GM23338 (cell line): ENCODE results near the gene NRXN2. TPM values are rescaled to one million over a fixed set of nuclear protein-coding genes. Genes with fewer than 3 reads are reported as not detected.

Experiments
- ATAC-seq: fragments of 200-7000 bp; cut with Tn5 transposase; 3 replicates; pipeline ENCODE4 v1.9.1; 2020
- DNase-seq: peaks from one replicate; pipeline ENCODE4 v3.0.0-alpha.2; 2015; ENCODE audit warnings: low spot score
- H2AFZ ChIP-seq: fragments of 200-600 bp; sonication (generic); 2 replicates; pipeline ENCODE4 v1.8.0; 2016; ENCODE audit warnings: antibody characterized with exemption, mild to moderate bottlenecking, moderate library complexity
- H3F3A ChIP-seq: fragments of 200-600 bp; sonication (generic); replicated peaks from 2 replicates; pipeline ENCODE4 v1.8.0; 2017; ENCODE audit warnings: antibody characterized with exemption, mixed run types, low read depth
- H3K27ac ChIP-seq: fragments of 200-600 bp; sonication (generic); 2 replicates; pipeline ENCODE4 v1.6.1; 2016; ENCODE audit warnings: low read depth
- H3K27me3 ChIP-seq: fragments of 200-600 bp; sonication (generic); 2 replicates; pipeline ENCODE4 v1.8.0; 2016; ENCODE audit warnings: mild to moderate bottlenecking, mixed run types, moderate library complexity; ENCODE audit not compliant: insufficient read depth
- H3K36me3 ChIP-seq: fragments of 200-600 bp; sonication (generic); 2 replicates; pipeline ENCODE4 v1.8.0; 2016; ENCODE audit warnings: mild to moderate bottlenecking; ENCODE audit not compliant: insufficient read depth
- H3K4me1 ChIP-seq: fragments of 200-600 bp; sonication (generic); 2 replicates; pipeline ENCODE4 v1.8.0; 2016; ENCODE audit warnings: mild to moderate bottlenecking, moderate library complexity; ENCODE audit not compliant: insufficient read depth
- H3K4me2 ChIP-seq: fragments of 200-600 bp; sonication (generic); 2 replicates; pipeline ENCODE4 v1.7.1; 2017; ENCODE audit warnings: mixed run types
- H3K4me3 ChIP-seq: fragments of 200-600 bp; sonication (generic); 2 replicates; pipeline ENCODE4 v1.6.1; 2016; ENCODE audit warnings: mixed run types
- H3K79me2 ChIP-seq: fragments of 200-600 bp; sonication (generic); replicated peaks from 2 replicates; pipeline ENCODE4 v1.8.0; 2017; ENCODE audit warnings: mild to moderate bottlenecking; ENCODE audit not compliant: insufficient read depth
- H3K9me2 ChIP-seq: fragments of 200-600 bp; sonication (generic); 2 replicates; pipeline ENCODE4 v1.8.0; 2017; ENCODE audit not compliant: insufficient read depth
- H4K20me1 ChIP-seq: fragments of 200-600 bp; sonication (generic); replicated peaks from 2 replicates; pipeline ENCODE4 v1.8.0; 2017; ENCODE audit warnings: mild to moderate bottlenecking; ENCODE audit not compliant: insufficient read depth
- H3K27ac Mint-ChIP-seq: 2 replicates; pipeline ENCODE4 v1.8.0; 2020; ENCODE audit warnings: inconsistent platforms, mild to moderate bottlenecking, moderate library complexity, mixed read lengths
- H3K27me3 Mint-ChIP-seq: 3 replicates; pipeline ENCODE4 v1.8.0; 2022; ENCODE audit warnings: low read depth, mild to moderate bottlenecking, moderate library complexity, mixed read lengths, inconsistent platforms; ENCODE audit not compliant: insufficient read depth, poor library complexity
- H3K36me3 Mint-ChIP-seq: 3 replicates; pipeline ENCODE4 v1.8.0; 2021; ENCODE audit warnings: low read depth, mild to moderate bottlenecking, inconsistent platforms, moderate library complexity, mixed read lengths
- H3K4me1 Mint-ChIP-seq: 3 replicates; pipeline ENCODE4 v1.8.0; 2020; ENCODE audit warnings: mild to moderate bottlenecking, inconsistent platforms, mixed read lengths
- H3K4me3 Mint-ChIP-seq: 3 replicates; pipeline ENCODE4 v1.8.0; 2021; ENCODE audit warnings: moderate library complexity, mild to moderate bottlenecking, inconsistent platforms, mixed read lengths
- H3K9me3 Mint-ChIP-seq: 3 replicates; pipeline ENCODE4 v1.8.0; 2020; ENCODE audit warnings: moderate library complexity, mild to moderate bottlenecking, inconsistent platforms, mixed read lengths
- CREB1 ChIP-seq: fragments of 250-450 bp; sonication (Bioruptor Pico); IDR thresholded peaks from 2 replicates; pipeline ENCODE4 v1.5.0; 2020; ENCODE audit warnings: low read depth, mild to moderate bottlenecking, moderate library complexity
- CTCF ChIP-seq, 2 experiments: fragments of 200-600 bp in 1 of 2; sonication (generic) in 1 of 2; conservative IDR thresholded peaks; 2 replicates each; pipeline versions ENCODE4 v1.5.1 to v1.6.1; 2016 to 2017; ENCODE audit warnings: antibody characterized with exemption in 2 of 2, low read depth in 2 of 2, mild to moderate bottlenecking in 2 of 2, moderate library complexity in 1 of 2
- ETS1 ChIP-seq: IDR thresholded peaks from 2 replicates; pipeline ENCODE4 v1.6.1; 2016; ENCODE audit warnings: antibody characterized with exemption
- EZH2 ChIP-seq: fragments of 200-600 bp; sonication (generic); IDR thresholded peaks from one replicate; pipeline ENCODE4 v1.8.0; 2017; ENCODE audit warnings: antibody characterized with exemption, mild to moderate bottlenecking, low read depth; ENCODE audit not compliant: unreplicated experiment
- EZH2phosphoT487 ChIP-seq: fragments of 200-600 bp; sonication (generic); IDR thresholded peaks from one replicate; pipeline ENCODE4 v1.8.1; 2018; ENCODE audit warnings: antibody characterized with exemption; ENCODE audit not compliant: unreplicated experiment
- JUNB ChIP-seq: IDR thresholded peaks from one replicate; pipeline ENCODE4 v1.6.1; 2016; ENCODE audit warnings: antibody characterized with exemption; ENCODE audit not compliant: unreplicated experiment
- NANOG ChIP-seq: IDR thresholded peaks from 2 replicates; pipeline ENCODE4 v1.6.1; 2016; ENCODE audit warnings: antibody characterized with exemption, borderline replicate concordance
- POLR2AphosphoS5 ChIP-seq: IDR thresholded peaks from 2 replicates; pipeline ENCODE4 v1.6.1; 2016; ENCODE audit warnings: antibody characterized with exemption, low read depth
- REST ChIP-seq: IDR thresholded peaks from one replicate; pipeline ENCODE4 v1.6.1; 2018; ENCODE audit warnings: antibody characterized with exemption; ENCODE audit not compliant: unreplicated experiment
- STAT1 ChIP-seq: IDR thresholded peaks from one replicate; pipeline ENCODE4 v1.6.1; 2016; ENCODE audit warnings: antibody characterized with exemption; ENCODE audit not compliant: unreplicated experiment
- ZNF331 ChIP-seq: fragments of 250-450 bp; sonication (Bioruptor Pico); IDR thresholded peaks from 2 replicates; pipeline ENCODE4 v1.5.0; 2020; ENCODE audit warnings: low read depth, mild to moderate bottlenecking, moderate library complexity
- polyA plus RNA-seq: library from polyadenylated mRNA; unstranded; fragments of >200 nt; fragmentation: Nextera tagmentation; extraction: Ambion mirVana; gene quantifications from 2 replicates; pipeline ENCODE4 v1.2.1, GENCODE V29; 2016
- total RNA-seq: library from RNA; depleted of rRNA; stranded (reverse); fragments of >200 nt; shearing (Covaris generic); gene quantifications from 2 replicates; pipeline ENCODE4 v1.2.3, GENCODE V29; 2014

The NRXN2 gene
- total and polyA plus RNA-seq, 2 experiments from 2014 or later, result 3.4 to 17.0 TPM

GRCh38 chr11:64638829-64639228 lies 84.2 kb downstream of the NRXN2 start:
- ATAC-seq (no peak), DNase-seq (no peak)
- H3K27me3 ChIP-seq, result peaks cover 62% of the 10 kb centered on the region
- H3K27ac ChIP-seq, result no peak overlapping the region
- no peak overlapping the region for H2AFZ ChIP-seq
- Mint-ChIP-seq H3K9me3 (no peaks in the 10 kb centered on the region; the same call in 2 of the 3 replicates), H3K27ac (no peak overlapping the region), H3K36me3 (no peaks in the 10 kb centered on the region; the same call in 2 of the 3 replicates), H3K4me3 (peak overlapping the region; percentile 74), H3K4me1 (peaks cover 21% of the 10 kb centered on the region), H3K27me3 (peaks cover 19% of the 10 kb centered on the region)
- H3K4me1 ChIP-seq, result peaks cover 10% of the 10 kb centered on the region
- no peaks in the 10 kb centered on the region for H3K36me3 ChIP-seq
- no peaks in the 10 kb centered on the region for H3K79me2 ChIP-seq
- H3K4me2 ChIP-seq, result peak overlapping the region; percentile 94; the same call in 1 of the 2 replicates
- TF ChIP-seq CTCF (conservative IDR thresholded peaks at IDR 0.05; ENCODE audit: low read depth in 2 of 2), result no peak
- TF ChIP-seq STAT1, result no peak
- TF ChIP-seq NANOG, result no peak
- no peak for TF ChIP-seq JUNB
- no peak for TF ChIP-seq ETS1
- no peak for TF ChIP-seq ZNF331
- TF ChIP-seq POLR2AphosphoS5, result no peak
- no peaks in the 10 kb centered on the region for H4K20me1 ChIP-seq
- H3K9me2 ChIP-seq, result no peaks in the 10 kb centered on the region
- no peaks in the 10 kb centered on the region for H3F3A ChIP-seq
- H3K4me3 ChIP-seq, result peak overlapping the region; percentile 82; the same call in 1 of the 2 replicates

GRCh38 chr11:64638018-64638665 lies 84.9 kb downstream of the NRXN2 start:
- Mint-ChIP-seq H3K36me3 (no peaks in the 10 kb centered on the region; the same call in 2 of the 3 replicates), H3K4me3 (peak overlapping the region; percentile 74), H3K27me3 (peaks cover 15% of the 10 kb centered on the region), H3K4me1 (peaks cover 21% of the 10 kb centered on the region), H3K27ac (no peak overlapping the region), H3K9me3 (no peaks in the 10 kb centered on the region; the same call in 2 of the 3 replicates)
- H3K27me3 ChIP-seq, result peaks cover 61% of the 10 kb centered on the region
- no peaks in the 10 kb centered on the region for H4K20me1 ChIP-seq
- H3K4me2 ChIP-seq, result peak overlapping the region; percentile 94
- H2AFZ ChIP-seq, result peak overlapping the region; percentile 92
- peaks cover 10% of the 10 kb centered on the region; the same call in 1 of the 2 replicates for H3K4me1 ChIP-seq
- no peak overlapping the region for H3K27ac ChIP-seq
- peak overlapping the region; percentile 82 for H3K4me3 ChIP-seq
- peak; percentile 78 for ATAC-seq
- no peaks in the 10 kb centered on the region for H3K9me2 ChIP-seq
- H3K36me3 ChIP-seq, result no peaks in the 10 kb centered on the region
- DNase-seq, result peak; percentile 61
- H3F3A ChIP-seq, result no peaks in the 10 kb centered on the region
- no peaks in the 10 kb centered on the region for H3K79me2 ChIP-seq
- TF ChIP-seq CTCF (conservative IDR thresholded peaks at IDR 0.05; ENCODE audit: low read depth in 2 of 2) (no peak), NANOG (no peak), CREB1 (CRISPR knock-in tag) (no peak), ZNF331 (no peak), EZH2phosphoT487 (no peak), EZH2 (no peak), STAT1 (no peak), REST (no peak), POLR2AphosphoS5 (no peak)
